ENCODE measurements around the gene ZBED6. TPM values are rescaled to one million over a fixed set of nuclear protein-coding genes. Genes with fewer than 3 reads are reported as not detected.
"Not testable (repeated sequence)": the region's sequence is repeated elsewhere in the genome, so short reads cannot be mapped to it uniquely, and the experiment has no call there.

Gene ZBED6
- total RNA-seq, 1 donor from 2014 or later, result 30.3 TPM

GRCh38 chr1:203756036-203756435, 39.4 kb upstream of the ZBED6 start:
- no peaks in the 10 kb centered on the region for H3K27me3 Mint-ChIP-seq (ENCODE audit: unreplicated experiment)
- no peak for TF ChIP-seq CTCF (IDR thresholded peaks at IDR 0.05; ENCODE audit: unreplicated experiment)
- H3K4me1 Mint-ChIP-seq (ENCODE audit: unreplicated experiment), result no peaks in the 10 kb centered on the region
- no peak for DNase-seq (ENCODE audit: low spot score)
- no peaks in the 10 kb centered on the region for H3K9me3 Mint-ChIP-seq (ENCODE audit: unreplicated experiment)
- no peaks in the 10 kb centered on the region for H3K36me3 Mint-ChIP-seq (ENCODE audit: low read depth, unreplicated experiment)
- H3K27ac Mint-ChIP-seq (ENCODE audit: unreplicated experiment), result no peak overlapping the region
- no peak overlapping the region for H3K4me3 Mint-ChIP-seq (ENCODE audit: unreplicated experiment)

- H3K36me3 Mint-ChIP-seq (ENCODE audit: low read depth, unreplicated experiment); DNase-seq (ENCODE audit: low spot score); H3K4me1 Mint-ChIP-seq (ENCODE audit: unreplicated experiment); H3K27ac Mint-ChIP-seq (ENCODE audit: unreplicated experiment); H3K27me3 Mint-ChIP-seq (ENCODE audit: unreplicated experiment); H3K4me3 Mint-ChIP-seq (ENCODE audit: unreplicated experiment); H3K9me3 Mint-ChIP-seq (ENCODE audit: unreplicated experiment): not testable (repeated sequence)
Observed at GRCh38 chr1:203758749-203759148, 36.7 kb upstream of the ZBED6 start.

GRCh38 chr1:203760506-203760905, 34.9 kb upstream of the ZBED6 start:
- Mint-ChIP-seq H3K4me1 (ENCODE audit: unreplicated experiment) (no peaks in the 10 kb centered on the region), H3K36me3 (ENCODE audit: low read depth, unreplicated experiment) (no peaks in the 10 kb centered on the region), H3K27me3 (ENCODE audit: unreplicated experiment) (no peaks in the 10 kb centered on the region), H3K9me3 (ENCODE audit: unreplicated experiment) (no peaks in the 10 kb centered on the region), H3K27ac (ENCODE audit: unreplicated experiment) (no peak overlapping the region), H3K4me3 (ENCODE audit: unreplicated experiment) (no peak overlapping the region)
- no peak for TF ChIP-seq CTCF (IDR thresholded peaks at IDR 0.05; ENCODE audit: unreplicated experiment)
- no peak for DNase-seq (ENCODE audit: low spot score)

GRCh38 chr1:203761958-203762357, 33.5 kb upstream of the ZBED6 start:
- H3K4me3 Mint-ChIP-seq (ENCODE audit: unreplicated experiment); H3K4me1 Mint-ChIP-seq (ENCODE audit: unreplicated experiment); DNase-seq (ENCODE audit: low spot score); H3K27ac Mint-ChIP-seq (ENCODE audit: unreplicated experiment); H3K9me3 Mint-ChIP-seq (ENCODE audit: unreplicated experiment); H3K36me3 Mint-ChIP-seq (ENCODE audit: low read depth, unreplicated experiment); H3K27me3 Mint-ChIP-seq (ENCODE audit: unreplicated experiment): not testable (repeated sequence)

GRCh38 chr1:203763505-203763904, 31.9 kb upstream of the ZBED6 start:
- Mint-ChIP-seq H3K36me3 (ENCODE audit: low read depth, unreplicated experiment) (no peaks in the 10 kb centered on the region), H3K27ac (ENCODE audit: unreplicated experiment) (no peak overlapping the region), H3K27me3 (ENCODE audit: unreplicated experiment) (no peaks in the 10 kb centered on the region), H3K4me3 (ENCODE audit: unreplicated experiment) (no peak overlapping the region), H3K4me1 (ENCODE audit: unreplicated experiment) (peaks cover under 1% of the 10 kb centered on the region), H3K9me3 (ENCODE audit: unreplicated experiment) (no peaks in the 10 kb centered on the region)
- TF ChIP-seq CTCF (IDR thresholded peaks at IDR 0.05; ENCODE audit: unreplicated experiment), result no peak
- DNase-seq (ENCODE audit: low spot score), result no peak

- Mint-ChIP-seq H3K4me3 (ENCODE audit: unreplicated experiment) (no peak overlapping the region), H3K4me1 (ENCODE audit: unreplicated experiment) (peaks cover 4% of the 10 kb centered on the region), H3K9me3 (ENCODE audit: unreplicated experiment) (no peaks in the 10 kb centered on the region), H3K36me3 (ENCODE audit: low read depth, unreplicated experiment) (no peaks in the 10 kb centered on the region), H3K27ac (ENCODE audit: unreplicated experiment) (no peak overlapping the region), H3K27me3 (ENCODE audit: unreplicated experiment) (no peaks in the 10 kb centered on the region)
- TF ChIP-seq CTCF (IDR thresholded peaks at IDR 0.05; ENCODE audit: unreplicated experiment), result no peak
- DNase-seq (ENCODE audit: low spot score), result no peak
Observed at GRCh38 chr1:203764105-203765028, 31.1 kb upstream of the ZBED6 start.
